Skeletal muscle satellite cell (primary cell): ENCODE measurements around the gene C6orf141.

Experiments
- H3K27me3 ChIP-seq: 2 replicates; pipeline ENCODE4 v1.7.0; 2013; ENCODE audit warnings: low read length; ENCODE audit not compliant: control insufficient read depth, insufficient read depth
- H3K36me3 ChIP-seq: 2 replicates; pipeline ENCODE4 v1.7.0; 2013; ENCODE audit warnings: mild to moderate bottlenecking, control low read depth, low read length; ENCODE audit not compliant: insufficient read depth
- H3K4me1 ChIP-seq: 2 replicates; pipeline ENCODE4 v1.7.0; 2013; ENCODE audit warnings: low read length; ENCODE audit not compliant: control insufficient read depth, insufficient read depth
- H3K4me2 ChIP-seq: 2 replicates; pipeline ENCODE4 v1.7.0; 2013; ENCODE audit warnings: mild to moderate bottlenecking, low read length
- H3K4me3 ChIP-seq: 2 replicates; pipeline ENCODE4 v1.7.0; 2013; ENCODE audit warnings: low read length
- H3K9ac ChIP-seq: 2 replicates; pipeline ENCODE4 v1.7.0; 2013; ENCODE audit warnings: mild to moderate bottlenecking, low read depth, low read length, moderate library complexity
- H3K9me3 ChIP-seq: replicated peaks from 2 replicates; pipeline ENCODE4 v1.7.0; 2013; ENCODE audit warnings: mild to moderate bottlenecking, control low read depth, low read length

Gene C6orf141

GRCh38 chr6:49541210-49541724 lies 9.2 kb upstream of the C6orf141 start:
- H3K4me3 ChIP-seq: no peak overlapping the region
- peak overlapping the region; percentile 30 for H3K4me2 ChIP-seq
- H3K9me3 ChIP-seq: no peaks in the 10 kb centered on the region
- H3K4me1 ChIP-seq: peaks cover 10% of the 10 kb centered on the region
- H3K9ac ChIP-seq: peak overlapping the region; percentile 27
- no peaks in the 10 kb centered on the region for H3K36me3 ChIP-seq
- no peaks in the 10 kb centered on the region for H3K27me3 ChIP-seq

- Histone ChIP-seq H3K4me3 (no peak overlapping the region), H3K9ac (peak overlapping the region; percentile 27), H3K27me3 (no peaks in the 10 kb centered on the region), H3K4me1 (peaks cover 10% of the 10 kb centered on the region), H3K9me3 (no peaks in the 10 kb centered on the region), H3K36me3 (no peaks in the 10 kb centered on the region), H3K4me2 (peak overlapping the region; percentile 30)
These were observed 8.5 kb upstream of the C6orf141 start for GRCh38 chr6:49541936-49542335.

- H3K4me3 ChIP-seq: no peak overlapping the region
- H3K9ac ChIP-seq: no peak overlapping the region
- no peaks in the 10 kb centered on the region for H3K27me3 ChIP-seq
- H3K9me3 ChIP-seq: no peaks in the 10 kb centered on the region
- peaks cover 10% of the 10 kb centered on the region for H3K4me1 ChIP-seq
- H3K4me2 ChIP-seq: no peak overlapping the region
- no peaks in the 10 kb centered on the region for H3K36me3 ChIP-seq
These were observed 7.2 kb upstream of the C6orf141 start for GRCh38 chr6:49543087-49543858.

GRCh38 chr6:49546331-49546730 lies 4.1 kb upstream of the C6orf141 start:
- Histone ChIP-seq H3K4me1 (peaks cover 21% of the 10 kb centered on the region), H3K9me3 (no peaks in the 10 kb centered on the region), H3K4me3 (no peak overlapping the region), H3K27me3 (peaks cover 19% of the 10 kb centered on the region), H3K9ac (no peak overlapping the region), H3K4me2 (no peak overlapping the region), H3K36me3 (no peaks in the 10 kb centered on the region)

- Histone ChIP-seq H3K36me3 (no peaks in the 10 kb centered on the region), H3K4me2 (no peak overlapping the region), H3K4me1 (peaks cover 19% of the 10 kb centered on the region), H3K9me3 (no peaks in the 10 kb centered on the region), H3K27me3 (peaks cover 34% of the 10 kb centered on the region), H3K9ac (no peak overlapping the region), H3K4me3 (no peak overlapping the region)
These were observed 1.7 kb upstream of the C6orf141 start for GRCh38 chr6:49548613-49549304.

- peaks cover 19% of the 10 kb centered on the region for H3K4me1 ChIP-seq
- no peaks in the 10 kb centered on the region for H3K36me3 ChIP-seq
- peak overlapping the region; percentile 85 for H3K4me2 ChIP-seq
- no peaks in the 10 kb centered on the region for H3K9me3 ChIP-seq
- peak overlapping the region; percentile 62 for H3K4me3 ChIP-seq
- no peak overlapping the region for H3K9ac ChIP-seq
- H3K27me3 ChIP-seq: peaks cover 34% of the 10 kb centered on the region
These were observed 577 bp upstream of the C6orf141 start for GRCh38 chr6:49549691-49550491.

- Histone ChIP-seq H3K9me3 (no peaks in the 10 kb centered on the region), H3K4me1 (peaks cover 22% of the 10 kb centered on the region), H3K27me3 (peaks cover 34% of the 10 kb centered on the region), H3K4me2 (peak overlapping the region; percentile 85), H3K4me3 (peak overlapping the region; percentile 62), H3K36me3 (no peaks in the 10 kb centered on the region), H3K9ac (no peak overlapping the region)
These were observed 804 bp downstream of the C6orf141 start for GRCh38 chr6:49551078-49551865.

- H3K9ac ChIP-seq: no peak overlapping the region
These were observed 1.3 kb downstream of the C6orf141 start for GRCh38 chr6:49551866-49552129.

GRCh38 chr6:49552596-49552995 lies 2.1 kb downstream of the C6orf141 start:
- no peak overlapping the region for H3K9ac ChIP-seq

More at GRCh38 chr6:49551866-49552129, 1.3 kb downstream of the C6orf141 start:
- H3K27me3 ChIP-seq: peaks cover 34% of the 10 kb centered on the region
- H3K36me3 ChIP-seq: no peaks in the 10 kb centered on the region
- H3K4me3 ChIP-seq: peak overlapping the region; percentile 62
- H3K4me2 ChIP-seq: peak overlapping the region; percentile 85
- H3K4me1 ChIP-seq: peaks cover 27% of the 10 kb centered on the region
- H3K9me3 ChIP-seq: no peaks in the 10 kb centered on the region

GRCh38 chr6:49553384-49553783 lies 2.9 kb downstream of the C6orf141 start:
- H3K27me3 ChIP-seq: peaks cover 34% of the 10 kb centered on the region
- no peak overlapping the region for H3K4me3 ChIP-seq

More at GRCh38 chr6:49552596-49552995, 2.1 kb downstream of the C6orf141 start:
- no peaks in the 10 kb centered on the region for H3K36me3 ChIP-seq
- H3K4me2 ChIP-seq: no peak overlapping the region
- no peak overlapping the region for H3K4me3 ChIP-seq
- peaks cover 34% of the 10 kb centered on the region for H3K27me3 ChIP-seq
- no peaks in the 10 kb centered on the region for H3K9me3 ChIP-seq
- peaks cover 28% of the 10 kb centered on the region for H3K4me1 ChIP-seq

GRCh38 chr6:49555951-49556350 lies 5.5 kb downstream of the C6orf141 start:
- H3K4me1 ChIP-seq: peaks cover 20% of the 10 kb centered on the region
- no peaks in the 10 kb centered on the region for H3K9me3 ChIP-seq
- H3K4me2 ChIP-seq: no peak overlapping the region
- H3K36me3 ChIP-seq: no peaks in the 10 kb centered on the region
- H3K4me3 ChIP-seq: no peak overlapping the region
- no peak overlapping the region for H3K9ac ChIP-seq
- peaks cover 18% of the 10 kb centered on the region for H3K27me3 ChIP-seq

More at GRCh38 chr6:49553384-49553783, 2.9 kb downstream of the C6orf141 start:
- Histone ChIP-seq H3K4me2 (no peak overlapping the region), H3K36me3 (no peaks in the 10 kb centered on the region), H3K9me3 (no peaks in the 10 kb centered on the region), H3K9ac (no peak overlapping the region), H3K4me1 (peaks cover 28% of the 10 kb centered on the region)
